CD4-positive, alpha-beta T cell treated with Interleukin-6 at 100 ng/mL for 8 hours (primary cell): Measurements from ENCODE around the gene TJP1.
"Not testable (repeated sequence)": the region's sequence is repeated elsewhere in the genome, so short reads cannot be mapped to it uniquely, and the experiment has no call there.

Experiments
- DNase-seq: peaks from one replicate; pipeline ENCODE4 v3.0.0-alpha.2; 2020; ENCODE audit warnings: mixed read lengths, low spot score

Gene TJP1

GRCh38 chr15:29753506-29753905 lies 68.8 kb downstream of the TJP1 start:
- DNase-seq: no peak

- DNase-seq: no peak
Observed at GRCh38 chr15:29750754-29751153, 71.5 kb downstream of the TJP1 start.

GRCh38 chr15:29749365-29750086 lies 72.7 kb downstream of the TJP1 start:
- DNase-seq: no peak

- no peak for DNase-seq
Observed at GRCh38 chr15:29747837-29748417, 74.3 kb downstream of the TJP1 start.

- DNase-seq: no peak
Observed at GRCh38 chr15:29743475-29743874, 78.8 kb downstream of the TJP1 start.

- DNase-seq: no peak
Observed at GRCh38 chr15:29740692-29741311, 81.5 kb downstream of the TJP1 start.

GRCh38 chr15:29736744-29737020 lies 85.6 kb downstream of the TJP1 start:
- DNase-seq: no peak

- no peak for DNase-seq
Observed at GRCh38 chr15:29736012-29736743, 86.1 kb downstream of the TJP1 start.

- no peak for DNase-seq
Observed at GRCh38 chr15:29734917-29735572, 87.2 kb downstream of the TJP1 start.

- DNase-seq: no peak
Observed at GRCh38 chr15:29731865-29732264, 90.4 kb downstream of the TJP1 start.

GRCh38 chr15:29730471-29730870 lies 91.8 kb downstream of the TJP1 start:
- not testable (repeated sequence) for DNase-seq

- no peak for DNase-seq
Observed at GRCh38 chr15:29728418-29728817, 93.8 kb downstream of the TJP1 start.

GRCh38 chr15:29727871-29728270 lies 94.4 kb downstream of the TJP1 start:
- no peak for DNase-seq

GRCh38 chr15:29726553-29726952 lies 95.7 kb downstream of the TJP1 start:
- DNase-seq: no peak

- no peak for DNase-seq
Observed at GRCh38 chr15:29724026-29724425, 98.2 kb downstream of the TJP1 start.

- DNase-seq: no peak
Observed at GRCh38 chr15:29713784-29714183, 108.5 kb downstream of the TJP1 start.

GRCh38 chr15:29712149-29712885 lies 110.0 kb downstream of the TJP1 start:
- DNase-seq: no peak

GRCh38 chr15:29711531-29711930 lies 110.7 kb downstream of the TJP1 start:
- no peak for DNase-seq

GRCh38 chr15:29708519-29708918 lies 113.7 kb downstream of the TJP1 start:
- no peak for DNase-seq

GRCh38 chr15:29704950-29705597 lies 117.2 kb downstream of the TJP1 start:
- DNase-seq: no peak

GRCh38 chr15:29701151-29701550 lies 121.1 kb downstream of the TJP1 start:
- DNase-seq: no peak
